ENCODE data around the gene OR12D1.
A peak's percentile ranks its signal among the peaks of the same experiment; 100 is the strongest.
"Not testable (repeated sequence)": the region's sequence is repeated elsewhere in the genome, so short reads cannot be mapped to it uniquely, and the experiment has no call there.

The OR12D1 gene

GRCh38 chr6:29414588-29414987, at the start of gene OR12D1:
OR12D1 (plus strand) TSS chr6:29414928.
- DNase-seq = no peak

GRCh38 chr6:29368765-29369164, 46.0 kb upstream of the OR12D1 start, which contains the start of gene OR5V1:
OR5V1 (minus strand) TSS chr6:29368865; CDS start chr6:29356195, 12,670 bp downstream.
- no peak for DNase-seq

GRCh38 chr6:29375191-29375590, 39.5 kb upstream of the OR12D1 start, which contains the start of gene OR12D3:
OR12D3 (minus strand) TSS chr6:29375291; CDS start chr6:29375287, 4 bp downstream.
- DNase-seq = no peak

DNA sequence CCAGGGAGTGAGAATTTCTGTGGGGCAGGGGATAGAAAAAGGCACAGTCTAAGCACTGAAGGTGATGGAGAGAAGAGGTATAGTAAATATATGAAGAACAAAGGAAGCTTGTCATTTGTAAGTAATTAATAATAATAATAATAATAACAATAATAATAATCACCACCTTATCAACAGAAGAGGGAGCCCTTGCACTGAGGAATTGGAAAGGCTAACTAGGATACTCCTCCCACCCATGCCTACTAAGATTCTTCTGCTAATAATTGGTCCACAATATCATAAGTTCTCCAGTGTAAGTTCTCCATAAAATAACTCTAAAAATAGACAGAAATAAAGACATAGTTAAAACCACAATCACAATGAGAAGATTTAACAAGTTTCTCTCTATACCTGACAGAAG, 38.7 kb upstream of the OR12D1 start:
- DNase-seq = no peak

- no peak for DNase-seq
These were observed 26.2 kb upstream of the OR12D1 start for GRCh38 chr6:29388533-29388932.

DNA sequence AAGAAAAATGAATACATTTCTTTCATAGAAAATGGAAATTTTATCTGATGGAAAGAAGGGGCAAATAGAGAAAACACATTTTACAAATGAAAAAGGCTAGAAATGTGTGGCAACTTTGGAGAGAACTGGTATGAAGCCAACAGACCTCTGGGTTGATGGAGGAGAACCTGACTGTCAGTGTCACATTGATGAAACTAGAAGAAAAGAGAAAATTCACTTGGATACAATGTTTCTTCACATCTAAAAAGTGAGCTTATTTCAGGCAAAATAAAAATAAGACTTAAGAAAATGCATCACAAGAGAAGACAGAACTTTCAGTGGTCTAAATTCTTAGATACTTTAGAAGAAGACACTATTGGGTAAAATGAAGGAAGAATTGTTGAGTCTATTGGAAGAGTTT, 19.4 kb upstream of the OR12D1 start, which contains the start of gene OR12D2:
TSS of gene OR12D2 (plus strand) at position 301 of the 400 bp plus-strand sequence. CDS start 1,069 bp downstream, outside the sequence.
- DNase-seq = no peak

DNA sequence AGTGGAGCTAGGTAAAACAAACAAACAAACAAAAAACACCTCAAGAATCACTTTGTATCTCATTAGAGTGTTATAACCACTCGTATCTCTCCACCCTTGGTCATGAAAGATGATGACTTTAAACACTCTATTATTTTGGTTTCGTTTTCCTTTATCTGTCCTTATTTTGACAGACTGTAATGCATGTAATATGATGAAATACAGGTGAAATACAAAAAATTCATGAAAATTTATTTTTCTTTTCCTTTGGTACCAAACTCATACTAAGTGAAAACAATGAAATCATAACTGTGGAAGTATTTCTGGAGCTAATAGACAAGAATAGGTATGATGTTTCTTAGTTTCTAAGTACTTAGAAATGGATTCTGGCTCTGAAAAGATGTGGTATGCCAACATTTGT, 15.2 kb upstream of the OR12D1 start:
- no peak for DNase-seq

- no peak for DNase-seq
These were observed 10.9 kb upstream of the OR12D1 start for GRCh38 chr6:29403801-29404200.

DNA sequence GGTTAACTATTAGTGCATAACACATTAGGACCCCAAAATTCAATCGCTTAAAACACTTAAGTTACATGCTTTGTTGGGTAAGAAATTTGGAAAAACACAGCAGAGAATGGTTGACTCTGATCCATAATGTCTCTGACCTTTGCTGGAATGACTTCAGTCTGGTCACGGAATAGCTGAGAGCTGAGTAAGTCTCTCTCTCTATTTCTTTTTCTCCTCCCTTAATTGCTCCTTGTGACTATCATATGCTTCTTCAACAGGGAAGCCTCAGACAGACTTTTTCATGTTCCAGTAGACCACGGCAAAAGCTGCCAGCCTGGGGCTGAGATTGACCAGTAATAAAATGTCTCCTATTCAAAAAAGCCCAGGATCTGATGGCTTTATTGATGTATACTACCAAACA, 4.8 kb downstream of the OR12D1 start:
- DNase-seq = no peak

DNA sequence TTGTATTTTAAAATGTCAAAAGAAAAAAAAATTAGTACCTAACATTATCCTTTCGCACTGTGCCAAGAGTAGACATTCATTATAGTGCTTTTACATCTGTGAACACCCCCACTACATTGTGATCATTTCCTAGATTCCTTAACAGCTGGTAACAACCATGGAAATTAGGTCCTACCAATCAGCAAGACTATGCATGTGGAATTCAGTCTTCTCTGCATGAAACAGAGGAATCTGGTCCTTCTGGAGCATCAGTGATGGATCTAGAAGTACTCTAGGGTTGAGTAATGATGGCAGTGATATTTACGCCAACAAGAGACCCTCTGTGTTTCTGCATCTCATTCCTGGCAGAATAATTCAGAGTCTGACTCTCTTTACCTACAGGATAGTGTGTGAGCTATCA, 9.4 kb downstream of the OR12D1 start:
- no peak for DNase-seq

DNA sequence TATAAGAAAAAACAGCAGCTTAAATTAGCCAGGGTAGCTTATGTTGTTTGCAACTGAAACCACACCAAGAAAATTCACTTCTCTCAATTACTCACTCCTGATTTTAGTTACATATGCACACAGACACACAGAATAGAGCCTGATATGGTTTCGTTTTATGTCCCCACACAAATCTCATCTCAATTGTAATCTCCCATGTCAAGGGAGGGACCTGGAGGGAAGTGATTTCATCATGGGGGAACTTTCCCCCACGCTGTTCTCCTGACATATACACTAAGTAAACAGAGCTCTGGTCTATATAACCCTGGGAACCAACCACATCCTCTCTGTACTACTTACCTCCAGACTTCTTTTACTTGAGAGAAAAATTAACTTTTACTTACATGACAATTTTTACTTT, 9.8 kb downstream of the OR12D1 start:
- DNase-seq = no peak

GRCh38 chr6:29425075-29425474, 10.3 kb downstream of the OR12D1 start:
- no peak for DNase-seq

DNA sequence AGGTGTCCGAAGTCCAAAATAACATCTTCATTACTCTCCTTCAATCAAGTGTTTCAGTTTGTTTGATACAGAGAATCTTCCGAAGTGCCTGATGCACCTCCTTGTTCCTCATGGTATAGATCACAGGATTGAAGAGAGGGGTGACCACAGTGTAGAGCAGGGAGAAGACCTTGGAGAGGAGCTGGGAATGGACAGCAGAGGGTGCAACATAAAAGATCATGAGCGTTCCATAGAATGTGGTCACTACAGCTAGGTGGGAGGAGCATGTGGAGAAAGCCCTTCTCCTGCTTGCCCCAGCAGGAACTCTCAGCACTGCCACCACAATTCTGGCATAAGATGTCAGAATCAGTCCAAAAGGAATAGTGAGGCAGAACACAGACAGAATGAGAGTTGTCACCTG, 11.9 kb downstream of the OR12D1 start:
- no peak for DNase-seq

DNA sequence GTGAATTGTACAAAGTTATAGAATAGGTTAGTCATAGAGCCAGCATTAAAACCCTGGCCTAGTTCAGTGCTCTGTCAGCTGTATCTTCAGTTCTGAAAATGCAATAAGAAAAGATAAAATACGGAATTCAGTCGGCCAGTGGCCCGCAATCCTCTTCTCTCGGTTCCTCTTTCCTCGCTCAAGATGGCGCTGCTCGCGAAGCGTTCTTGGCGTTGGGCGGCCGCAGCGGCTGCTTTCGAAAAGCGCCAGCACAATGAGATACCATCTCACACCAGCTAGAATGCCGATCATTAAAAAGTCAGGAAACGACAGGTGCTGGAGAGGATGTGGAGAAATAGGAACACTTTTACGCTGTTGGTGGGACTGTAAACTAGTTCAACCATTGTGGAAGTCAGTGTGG, 22.0 kb downstream of the OR12D1 start:
- not testable (repeated sequence) for DNase-seq

- DNase-seq = no peak
These were observed 24.3 kb downstream of the OR12D1 start, which contains the start of gene OR10C1 for GRCh38 chr6:29439006-29439405. OR10C1 (plus strand) TSS chr6:29439306; CDS start chr6:29440016, 710 bp downstream.

DNA sequence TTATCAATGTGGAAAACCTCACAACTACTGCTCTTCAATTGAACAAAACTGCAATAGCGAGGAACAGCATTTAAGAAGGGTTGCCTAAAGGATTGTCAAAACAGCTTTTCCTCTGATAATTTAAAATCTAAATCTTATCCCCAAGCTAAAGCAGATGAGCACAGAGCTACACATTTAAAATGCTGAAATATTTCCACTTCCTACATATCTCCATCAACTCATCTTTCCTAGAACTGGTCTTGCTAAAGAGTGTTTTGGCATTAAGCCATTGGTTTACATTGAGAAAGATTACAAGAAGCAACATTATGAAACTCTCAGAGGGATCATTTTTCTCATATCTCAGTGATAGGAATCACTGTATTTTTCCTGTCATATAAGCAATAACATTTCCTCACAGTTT, 28.0 kb downstream of the OR12D1 start:
- no peak for DNase-seq

DNA sequence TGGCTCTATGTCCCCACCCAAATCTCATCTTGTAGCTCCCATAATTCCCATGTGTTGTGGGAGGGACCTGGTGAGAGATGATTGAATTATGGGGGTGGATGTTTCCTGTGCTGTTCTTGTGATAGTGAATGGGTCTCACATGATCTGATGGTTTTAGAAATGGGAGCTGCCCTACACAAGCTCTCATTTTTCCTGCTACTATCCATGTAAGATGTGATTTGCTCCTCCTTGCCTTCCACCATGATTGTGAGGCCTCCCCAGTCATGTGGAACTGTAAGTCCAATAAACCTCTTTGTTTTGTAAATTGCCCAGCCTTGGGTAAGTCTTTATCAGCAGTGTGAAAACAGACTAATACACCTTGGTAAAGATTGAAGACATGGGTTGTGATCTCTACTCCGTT, 29.3 kb downstream of the OR12D1 start:
- DNase-seq = not testable (repeated sequence)

DNA sequence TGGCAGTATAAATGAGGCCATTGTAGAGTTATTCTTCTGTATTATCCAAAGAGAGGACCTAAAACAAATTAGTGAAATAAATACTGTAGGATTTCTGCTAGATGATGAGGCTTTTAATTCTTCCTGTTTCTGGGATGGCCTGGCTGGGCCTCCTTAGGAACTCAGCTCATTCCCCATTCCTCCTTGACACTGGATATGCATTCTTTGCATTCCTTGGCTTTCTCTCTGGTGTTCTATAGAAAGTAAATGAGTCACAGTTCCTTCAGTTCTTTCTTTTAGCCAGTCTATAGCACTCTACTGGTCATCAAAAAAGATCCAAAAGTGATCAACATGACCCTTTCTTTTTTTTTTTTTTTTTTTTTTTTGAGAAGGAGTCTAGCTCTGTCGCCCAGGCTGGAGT, 32.9 kb downstream of the OR12D1 start:
- DNase-seq = peak; percentile 62

- DNase-seq = no peak
These were observed 36.9 kb downstream of the OR12D1 start for GRCh38 chr6:29451471-29452193.

DNA sequence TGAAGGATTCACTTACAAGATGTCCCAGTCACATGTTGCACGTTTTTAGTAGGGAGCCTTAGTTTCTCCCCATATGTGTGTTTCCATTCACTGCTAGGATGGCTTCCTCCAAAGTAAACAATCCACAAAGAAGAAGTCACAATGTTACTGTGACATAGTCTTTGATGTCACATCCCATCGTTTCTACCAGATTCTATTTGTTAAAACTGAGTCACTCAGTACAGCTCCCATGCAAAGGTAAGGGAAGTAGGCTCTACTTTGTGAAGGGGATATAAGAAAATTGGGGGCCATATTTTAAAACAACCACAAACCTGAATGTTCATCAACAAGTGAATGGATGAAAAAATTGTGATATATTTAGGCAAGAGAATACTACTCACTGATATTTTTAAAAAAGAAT, 42.2 kb downstream of the OR12D1 start, which contains the start of the genes OR11A1 and OR2H1:
TSS of gene OR11A1 (minus strand) at position 101 of the 400 bp plus-strand sequence. CDS start 29,430 bp downstream, outside the sequence.
TSS of gene OR2H1 (plus strand) at position 185 of the 400 bp plus-strand sequence. CDS start 4,615 bp downstream, outside the sequence.
- no peak for DNase-seq

DNA sequence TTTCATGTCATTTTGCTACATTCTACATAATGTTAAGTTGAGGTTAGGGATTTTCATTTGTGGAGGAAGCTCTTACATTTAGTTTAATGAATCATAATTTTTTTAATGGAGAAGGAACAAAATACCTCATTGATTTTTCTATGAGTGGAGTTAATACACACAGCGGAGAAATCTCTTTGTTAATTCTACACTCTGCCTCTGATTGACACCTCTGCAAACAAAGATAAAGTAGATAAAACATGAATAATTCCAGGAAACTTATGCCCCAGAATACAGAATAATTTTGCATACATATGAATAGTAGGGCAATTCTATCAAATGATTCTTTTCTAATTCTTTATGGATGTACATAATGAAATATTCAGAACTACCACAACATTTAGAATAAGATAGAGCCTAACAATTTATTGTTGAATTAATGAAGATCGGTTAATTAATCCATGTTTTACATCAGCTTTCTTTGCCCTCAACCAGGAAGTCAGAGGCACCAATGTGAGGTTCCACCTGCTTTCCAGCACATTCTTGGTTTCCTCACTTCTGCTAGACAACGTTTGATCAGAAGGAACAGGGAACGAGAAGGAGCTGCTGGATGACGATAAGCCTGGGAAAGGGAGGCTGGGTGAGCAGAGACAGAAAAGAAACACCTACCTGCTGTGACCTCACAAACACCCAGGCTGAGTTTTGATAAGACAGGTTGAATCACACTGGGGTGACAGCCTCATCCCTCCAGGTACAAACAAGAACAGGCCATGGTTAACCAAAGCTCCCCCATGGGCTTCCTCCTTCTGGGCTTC, 46.5 kb downstream of the OR12D1 start:
- DNase-seq = no peak

- DNase-seq = no peak
These were observed 47.3 kb downstream of the OR12D1 start for GRCh38 chr6:29462022-29462421.

DNA sequence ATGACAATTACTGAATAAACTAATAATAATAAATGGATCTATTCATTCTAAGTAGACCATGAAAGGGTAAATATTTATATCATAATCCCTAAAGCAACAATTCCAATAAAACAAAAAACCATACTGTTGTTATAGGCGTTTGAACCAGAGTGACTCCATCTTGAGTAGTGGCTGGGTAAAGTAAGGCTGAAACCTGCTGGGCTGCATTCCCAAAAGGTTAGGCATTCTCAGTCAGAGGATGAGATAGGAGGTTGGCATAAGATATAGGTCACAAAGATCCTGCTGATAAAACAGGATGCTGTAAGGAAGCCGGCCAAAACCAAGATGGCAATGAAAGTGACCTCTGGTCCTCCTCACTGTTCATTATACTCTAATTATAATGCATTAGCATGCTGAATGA, 50.6 kb downstream of the OR12D1 start:
- no peak for DNase-seq

- DNase-seq = no peak
These were observed 51.1 kb downstream of the OR12D1 start for GRCh38 chr6:29465801-29466200.
